Mesothelial cell of epicardium (in vitro differentiated cells): ENCODE results near the gene PDZRN3. TPM values are rescaled to one million over a fixed set of nuclear protein-coding genes. Genes with fewer than 3 reads are reported as not detected.

Experiments
- DNase-seq, 2 experiments: peaks; one replicate each; pipeline ENCODE4 v3.0.0; 2021; ENCODE audit warnings: low spot score in 2 of 2; ENCODE audit not compliant: unreplicated experiment in 2 of 2
- H3K27ac Mint-ChIP-seq: 2 replicates; pipeline ENCODE4 v1.8.0; 2021; ENCODE audit warnings: mixed read lengths
- H3K27me3 Mint-ChIP-seq: 2 replicates; pipeline ENCODE4 v1.8.0; 2021; ENCODE audit warnings: low read depth, mixed read lengths
- H3K36me3 Mint-ChIP-seq: 2 replicates; pipeline ENCODE4 v1.8.0; 2021; ENCODE audit warnings: mixed read lengths
- H3K4me1 Mint-ChIP-seq: 2 replicates; pipeline ENCODE4 v1.8.0; 2021; ENCODE audit warnings: mixed read lengths
- H3K4me3 Mint-ChIP-seq: 2 replicates; pipeline ENCODE4 v1.8.0; 2021; ENCODE audit warnings: mild to moderate bottlenecking, moderate library complexity, mixed read lengths
- H3K9me3 Mint-ChIP-seq: 2 replicates; pipeline ENCODE4 v1.8.0; 2021; ENCODE audit warnings: mixed read lengths
- CTCF ChIP-seq: fragments of 200-600 bp; sonication (generic); IDR thresholded peaks from one replicate; pipeline ENCODE4 v1.5.0; 2021; ENCODE audit warnings: antibody characterized with exemption; ENCODE audit not compliant: unreplicated experiment
- total RNA-seq: library from RNA; stranded (reverse); gene quantifications from 3 replicates; pipeline ENCODE4 v1.2.1, GENCODE V29; 2021

Gene PDZRN3
- total RNA-seq: 42.9 to 48.4 TPM (median 43.4 TPM) in 3 replicates

DNA sequence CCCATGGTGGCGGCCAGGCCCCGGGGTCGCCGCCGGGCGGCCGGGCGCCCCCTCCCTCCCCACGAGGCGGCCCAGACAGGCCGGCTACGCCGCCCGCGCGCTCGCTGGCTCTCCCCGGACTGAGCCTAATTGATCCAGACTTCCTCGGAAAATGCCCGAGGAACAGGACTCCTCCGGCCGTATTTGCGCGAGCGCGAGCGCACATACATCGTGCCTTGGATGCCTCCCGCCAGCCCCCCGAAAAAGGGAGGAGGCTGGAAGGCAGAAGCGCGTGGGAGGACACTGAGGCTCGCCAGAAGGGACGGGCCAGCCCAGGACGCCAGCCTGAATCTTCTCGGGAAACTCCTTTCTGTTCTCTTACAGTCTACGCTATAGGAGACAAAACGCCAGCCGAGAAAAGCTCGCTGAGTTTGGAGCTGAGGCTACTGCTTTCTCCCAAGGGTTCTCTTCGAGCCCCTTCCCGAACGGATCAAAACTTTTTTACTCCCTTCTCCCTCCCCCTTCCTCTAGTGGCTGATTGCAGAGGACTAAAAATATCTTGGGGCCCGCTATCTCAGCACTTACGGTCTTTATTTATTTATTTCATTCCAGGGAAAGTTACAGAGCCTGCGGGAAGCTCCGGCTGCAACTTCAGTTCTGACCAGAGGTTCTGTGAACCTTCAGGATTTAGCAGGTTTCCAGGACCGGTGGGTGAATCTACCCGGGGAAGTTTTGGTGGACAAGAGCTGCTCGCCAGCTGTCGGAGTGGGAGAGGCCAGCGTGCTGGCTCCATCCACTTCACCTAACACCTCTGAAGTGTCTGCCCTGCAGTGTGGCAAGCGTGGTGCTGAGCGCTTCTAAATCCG lies at the start of gene PDZRN3:
Gene PDZRN3 (minus strand): TSS at position 121 of the 845 bp plus-strand sequence.
- DNase-seq: peak; percentile 47 to 77

GRCh38 chr3:73674280-73674679 lies 49.5 kb upstream of the PDZRN3 start:
- H3K4me3 Mint-ChIP-seq: no peak overlapping the region
- H3K9me3 Mint-ChIP-seq: peaks cover 3% of the 10 kb centered on the region
- H3K27me3 Mint-ChIP-seq: no peaks in the 10 kb centered on the region
- H3K27ac Mint-ChIP-seq: peak overlapping the region; percentile 17
- no peak for DNase-seq
- no peak for TF ChIP-seq CTCF
- peaks cover 41% of the 10 kb centered on the region for H3K4me1 Mint-ChIP-seq
- no peaks in the 10 kb centered on the region for H3K36me3 Mint-ChIP-seq

More for the DNA sequence above, at the start of gene PDZRN3:
- H3K27ac Mint-ChIP-seq: peak within 1 kb of the TSS; percentile 95
- peaks cover 60% of the 10 kb centered on the region for H3K4me1 Mint-ChIP-seq
- H3K27me3 Mint-ChIP-seq: no peaks in the 10 kb centered on the region
- no peak for TF ChIP-seq CTCF
- H3K9me3 Mint-ChIP-seq: no peaks in the 10 kb centered on the region
- H3K36me3 Mint-ChIP-seq: peaks cover 2% of the 10 kb centered on the region
- peak within 1 kb of the TSS; percentile 86 for H3K4me3 Mint-ChIP-seq

- Mint-ChIP-seq H3K9me3 (no peaks in the 10 kb centered on the region), H3K36me3 (no peaks in the 10 kb centered on the region), H3K27ac (peak overlapping the region; percentile 49), H3K4me1 (peaks cover 71% of the 10 kb centered on the region), H3K27me3 (no peaks in the 10 kb centered on the region), H3K4me3 (no peak overlapping the region)
- TF ChIP-seq CTCF: no peak
- no peak for DNase-seq
Measured at GRCh38 chr3:73669260-73669659, 44.5 kb upstream of the PDZRN3 start.

GRCh38 chr3:73668391-73668790 lies 43.6 kb upstream of the PDZRN3 start:
- H3K36me3 Mint-ChIP-seq: no peaks in the 10 kb centered on the region
- no peak for DNase-seq
- TF ChIP-seq CTCF: no peak
- peaks cover 71% of the 10 kb centered on the region for H3K4me1 Mint-ChIP-seq
- no peaks in the 10 kb centered on the region for H3K9me3 Mint-ChIP-seq
- H3K27me3 Mint-ChIP-seq: no peaks in the 10 kb centered on the region
- H3K4me3 Mint-ChIP-seq: no peak overlapping the region
- H3K27ac Mint-ChIP-seq: peak overlapping the region; percentile 49

- H3K9me3 Mint-ChIP-seq: no peaks in the 10 kb centered on the region
- peak overlapping the region; percentile 49 for H3K27ac Mint-ChIP-seq
- no peak for DNase-seq
- peaks cover 67% of the 10 kb centered on the region for H3K4me1 Mint-ChIP-seq
- H3K4me3 Mint-ChIP-seq: no peak overlapping the region
- TF ChIP-seq CTCF: no peak
- H3K27me3 Mint-ChIP-seq: no peaks in the 10 kb centered on the region
- H3K36me3 Mint-ChIP-seq: no peaks in the 10 kb centered on the region
Measured at GRCh38 chr3:73667889-73668288, 43.1 kb upstream of the PDZRN3 start.
